Measurements from ENCODE around the gene HIF3A. TPM values are rescaled to one million over a fixed set of nuclear protein-coding genes. Genes with fewer than 3 reads are reported as not detected.

Gene HIF3A
- total RNA-seq, 1 donor, result not detected

GRCh38 chr19:46283771-46284170 is 13.1 kb upstream of the HIF3A start:
- Histone ChIP-seq H3K4me3 (ENCODE audit: low read length) (no peak overlapping the region), H3K27me3 (ENCODE audit: insufficient read depth, low read length) (no peaks in the 10 kb centered on the region)

GRCh38 chr19:46284635-46285034 is 12.2 kb upstream of the HIF3A start:
- Histone ChIP-seq H3K4me3 (ENCODE audit: low read length) (no peak overlapping the region), H3K27me3 (ENCODE audit: insufficient read depth, low read length) (no peaks in the 10 kb centered on the region), H3K9me3 (ENCODE audit: low read depth, low read length) (no peaks in the 10 kb centered on the region), H3K4me1 (ENCODE audit: insufficient read depth, low read length) (no peaks in the 10 kb centered on the region)

More at GRCh38 chr19:46283771-46284170, 13.1 kb upstream of the HIF3A start:
- no peaks in the 10 kb centered on the region for H3K4me1 ChIP-seq (ENCODE audit: insufficient read depth, low read length)
- H3K9me3 ChIP-seq (ENCODE audit: low read depth, low read length), result no peaks in the 10 kb centered on the region

GRCh38 chr19:46287585-46287984 is 9.3 kb upstream of the HIF3A start:
- Histone ChIP-seq H3K27me3 (ENCODE audit: insufficient read depth, low read length) (no peaks in the 10 kb centered on the region), H3K4me3 (ENCODE audit: low read length) (no peak overlapping the region), H3K4me1 (ENCODE audit: insufficient read depth, low read length) (no peaks in the 10 kb centered on the region), H3K9me3 (ENCODE audit: low read depth, low read length) (no peaks in the 10 kb centered on the region)

- Histone ChIP-seq H3K4me1 (ENCODE audit: insufficient read depth, low read length) (no peaks in the 10 kb centered on the region), H3K4me3 (ENCODE audit: low read length) (no peak overlapping the region), H3K27me3 (ENCODE audit: insufficient read depth, low read length) (no peaks in the 10 kb centered on the region), H3K9me3 (ENCODE audit: low read depth, low read length) (no peaks in the 10 kb centered on the region)
Observed at GRCh38 chr19:46288896-46289588, 7.8 kb upstream of the HIF3A start.

GRCh38 chr19:46289724-46290619 is 6.9 kb upstream of the HIF3A start:
- Histone ChIP-seq H3K4me3 (ENCODE audit: low read length) (no peak overlapping the region), H3K9me3 (ENCODE audit: low read depth, low read length) (no peaks in the 10 kb centered on the region), H3K4me1 (ENCODE audit: insufficient read depth, low read length) (no peaks in the 10 kb centered on the region), H3K27me3 (ENCODE audit: insufficient read depth, low read length) (no peaks in the 10 kb centered on the region)

- Histone ChIP-seq H3K4me1 (ENCODE audit: insufficient read depth, low read length) (no peaks in the 10 kb centered on the region), H3K27me3 (ENCODE audit: insufficient read depth, low read length) (peaks cover 7% of the 10 kb centered on the region), H3K4me3 (ENCODE audit: low read length) (no peak overlapping the region), H3K9me3 (ENCODE audit: low read depth, low read length) (no peaks in the 10 kb centered on the region)
Observed at GRCh38 chr19:46291829-46292228, 5.0 kb upstream of the HIF3A start.

- Histone ChIP-seq H3K4me3 (ENCODE audit: low read length) (no peak overlapping the region), H3K27me3 (ENCODE audit: insufficient read depth, low read length) (peaks cover 12% of the 10 kb centered on the region), H3K4me1 (ENCODE audit: insufficient read depth, low read length) (no peaks in the 10 kb centered on the region), H3K9me3 (ENCODE audit: low read depth, low read length) (no peaks in the 10 kb centered on the region)
Observed at GRCh38 chr19:46294494-46294893, 2.3 kb upstream of the HIF3A start.

- H3K27me3 ChIP-seq (ENCODE audit: insufficient read depth, low read length), result peaks cover 12% of the 10 kb centered on the region
- H3K4me1 ChIP-seq (ENCODE audit: insufficient read depth, low read length), result no peaks in the 10 kb centered on the region
- H3K9me3 ChIP-seq (ENCODE audit: low read depth, low read length), result no peaks in the 10 kb centered on the region
- H3K4me3 ChIP-seq (ENCODE audit: low read length), result no peak overlapping the region
Observed at GRCh38 chr19:46295401-46296201, 1.2 kb upstream of the HIF3A start.

- Histone ChIP-seq H3K4me3 (ENCODE audit: low read length) (no peak overlapping the region), H3K9me3 (ENCODE audit: low read depth, low read length) (no peaks in the 10 kb centered on the region), H3K27me3 (ENCODE audit: insufficient read depth, low read length) (peaks cover 12% of the 10 kb centered on the region), H3K4me1 (ENCODE audit: insufficient read depth, low read length) (no peaks in the 10 kb centered on the region)
Observed at GRCh38 chr19:46296202-46296480, 701 bp upstream of the HIF3A start.

- Histone ChIP-seq H3K4me1 (ENCODE audit: insufficient read depth, low read length) (no peaks in the 10 kb centered on the region), H3K27me3 (ENCODE audit: insufficient read depth, low read length) (peaks cover 12% of the 10 kb centered on the region), H3K4me3 (ENCODE audit: low read length) (no peak overlapping the region), H3K9me3 (ENCODE audit: low read depth, low read length) (no peaks in the 10 kb centered on the region)
Observed at GRCh38 chr19:46297700-46298478, 1.0 kb downstream of the HIF3A start.

GRCh38 chr19:46298479-46299003 is 1.7 kb downstream of the HIF3A start:
- H3K4me3 ChIP-seq (ENCODE audit: low read length), result no peak overlapping the region
- no peaks in the 10 kb centered on the region for H3K4me1 ChIP-seq (ENCODE audit: insufficient read depth, low read length)
- H3K27me3 ChIP-seq (ENCODE audit: insufficient read depth, low read length), result peaks cover 12% of the 10 kb centered on the region
- no peaks in the 10 kb centered on the region for H3K9me3 ChIP-seq (ENCODE audit: low read depth, low read length)

GRCh38 chr19:46299004-46299509 is 2.2 kb downstream of the HIF3A start:
- no peaks in the 10 kb centered on the region for H3K9me3 ChIP-seq (ENCODE audit: low read depth, low read length)

GRCh38 chr19:46299695-46300094 is 2.9 kb downstream of the HIF3A start:
- H3K4me3 ChIP-seq (ENCODE audit: low read length), result no peak overlapping the region
- no peaks in the 10 kb centered on the region for H3K4me1 ChIP-seq (ENCODE audit: insufficient read depth, low read length)
- H3K27me3 ChIP-seq (ENCODE audit: insufficient read depth, low read length), result peaks cover 12% of the 10 kb centered on the region
- no peaks in the 10 kb centered on the region for H3K9me3 ChIP-seq (ENCODE audit: low read depth, low read length)

More at GRCh38 chr19:46299004-46299509, 2.2 kb downstream of the HIF3A start:
- peaks cover 12% of the 10 kb centered on the region for H3K27me3 ChIP-seq (ENCODE audit: insufficient read depth, low read length)
- H3K4me3 ChIP-seq (ENCODE audit: low read length), result no peak overlapping the region
- no peaks in the 10 kb centered on the region for H3K4me1 ChIP-seq (ENCODE audit: insufficient read depth, low read length)

GRCh38 chr19:46303322-46303690 is 6.5 kb downstream of the HIF3A start:
- no peaks in the 10 kb centered on the region for H3K4me1 ChIP-seq (ENCODE audit: insufficient read depth, low read length)
- H3K4me3 ChIP-seq (ENCODE audit: low read length), result no peak overlapping the region
- H3K27me3 ChIP-seq (ENCODE audit: insufficient read depth, low read length), result no peaks in the 10 kb centered on the region
- no peaks in the 10 kb centered on the region for H3K9me3 ChIP-seq (ENCODE audit: low read depth, low read length)

Measured in mononuclear cell (primary cell).